GM12891 (cell line): ENCODE data around the gene NABP1.

Experiments
- POLR2A ChIP-seq: IDR thresholded peaks from 2 replicates; pipeline ENCODE4 v1.6.1; 2011; ENCODE audit warnings: low read depth, low read length, control low read depth
- POLR2AphosphoS5 ChIP-seq: IDR thresholded peaks from 2 replicates; pipeline ENCODE4 v1.6.1; 2011; ENCODE audit warnings: low read depth, low read length, control low read depth
- POU2F2 ChIP-seq: IDR thresholded peaks from 2 replicates; pipeline ENCODE4 v1.6.1; 2011; ENCODE audit warnings: low read depth, mild to moderate bottlenecking, control low read depth, low read length, moderate library complexity
- SPI1 ChIP-seq: IDR thresholded peaks from 2 replicates; pipeline ENCODE4 v1.6.1; 2011; ENCODE audit warnings: low read depth, low read length, control low read depth

DNA sequence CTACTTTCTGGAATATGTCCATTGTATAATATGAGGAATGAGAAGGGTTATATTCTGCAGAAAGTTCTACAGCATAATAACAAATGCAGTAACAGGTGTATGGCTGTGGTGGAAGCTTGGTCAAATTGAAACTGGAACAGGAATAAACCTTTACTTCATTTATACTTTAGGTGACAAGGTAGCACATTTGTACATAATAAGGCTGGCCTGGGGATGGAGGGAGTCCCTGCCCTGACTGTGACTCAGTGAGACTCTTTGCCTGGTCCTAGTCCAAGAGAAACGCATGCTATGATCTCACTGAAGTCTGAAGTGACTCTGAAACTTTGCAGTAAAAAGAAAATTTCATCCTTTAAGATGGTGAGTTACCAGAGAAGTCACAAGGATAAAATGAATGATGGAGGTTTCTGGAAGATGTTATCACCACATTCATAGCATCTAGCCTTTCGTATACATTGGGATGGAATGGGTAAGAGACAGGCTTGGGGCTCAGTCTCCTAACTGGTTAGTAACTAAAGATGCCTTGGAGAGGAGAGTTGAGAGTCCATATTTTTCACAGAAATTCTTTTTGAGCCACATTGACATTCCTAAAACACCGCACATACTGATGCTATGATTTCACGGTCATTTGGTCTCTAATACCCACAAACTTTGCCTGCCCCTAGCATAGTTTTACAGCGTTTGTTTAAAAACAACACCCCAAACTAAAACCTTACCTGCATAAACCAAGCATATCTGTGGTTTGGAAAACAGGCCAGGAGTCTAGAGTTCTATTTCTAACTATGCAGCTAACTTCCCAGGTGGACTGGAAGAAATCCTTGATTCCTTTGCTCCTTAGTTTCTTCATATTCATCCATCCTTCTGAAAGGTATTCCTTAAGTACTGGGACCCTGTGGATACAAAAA lies 42.4 kb upstream of the NABP1 start:
- TF ChIP-seq POLR2A (no peak), POLR2AphosphoS5 (no peak), POU2F2 (no peak), SPI1 (no peak)
